ENCODE results near the gene GCDH.

Gene GCDH

GRCh38 chr19:12935071-12935470, 44.1 kb downstream of the GCDH start:
- DNase-seq (ENCODE audit: insufficient read length, low spot score) (no peak), FAIRE-seq (no peak)

GRCh38 chr19:12936582-12936981, 45.6 kb downstream of the GCDH start:
- TF ChIP-seq POLR2A (IDR thresholded peaks at IDR 0.05; ENCODE audit: low read depth, low read length) = no peak
- no peak for DNase-seq (ENCODE audit: insufficient read length, low spot score)
- no peak for FAIRE-seq

More at GRCh38 chr19:12935071-12935470, 44.1 kb downstream of the GCDH start:
- no peak for TF ChIP-seq POLR2A (IDR thresholded peaks at IDR 0.05; ENCODE audit: low read depth, low read length)

GRCh38 chr19:12937093-12937926, 46.4 kb downstream of the GCDH start:
- DNase-seq (ENCODE audit: insufficient read length, low spot score) (no peak), FAIRE-seq (no peak)

GRCh38 chr19:12937927-12938778, 47.2 kb downstream of the GCDH start, which contains the start of gene CALR:
CALR (plus strand) TSS chr19:12938609; CDS start chr19:12938680, 71 bp downstream.
- FAIRE-seq (peak; percentile 57), DNase-seq (ENCODE audit: insufficient read length, low spot score) (peak; percentile 96)
- peak; percentile 94 for TF ChIP-seq POLR2A (IDR thresholded peaks at IDR 0.05; ENCODE audit: low read depth, low read length)

More at GRCh38 chr19:12937093-12937926, 46.4 kb downstream of the GCDH start:
- TF ChIP-seq POLR2A (IDR thresholded peaks at IDR 0.05; ENCODE audit: low read depth, low read length) = no peak

GRCh38 chr19:12938779-12939601, 48.0 kb downstream of the GCDH start:
- TF ChIP-seq POLR2A (IDR thresholded peaks at IDR 0.05; ENCODE audit: low read depth, low read length) = no peak
- no peak for DNase-seq (ENCODE audit: insufficient read length, low spot score)
- FAIRE-seq = no peak

- DNase-seq (ENCODE audit: insufficient read length, low spot score) (no peak), FAIRE-seq (no peak)
- TF ChIP-seq POLR2A (IDR thresholded peaks at IDR 0.05; ENCODE audit: low read depth, low read length) = no peak
Measured at GRCh38 chr19:12939975-12940423, 49.0 kb downstream of the GCDH start.

GRCh38 chr19:12940897-12941296, 49.9 kb downstream of the GCDH start:
- no peak for TF ChIP-seq POLR2A (IDR thresholded peaks at IDR 0.05; ENCODE audit: low read depth, low read length)
- FAIRE-seq = no peak
- DNase-seq (ENCODE audit: insufficient read length, low spot score) = no peak

- FAIRE-seq = no peak
- TF ChIP-seq POLR2A (IDR thresholded peaks at IDR 0.05; ENCODE audit: low read depth, low read length) = no peak
- no peak for DNase-seq (ENCODE audit: insufficient read length, low spot score)
Measured at GRCh38 chr19:12943437-12944044, 52.6 kb downstream of the GCDH start.

- FAIRE-seq (no peak), DNase-seq (ENCODE audit: insufficient read length, low spot score) (no peak)
- no peak for TF ChIP-seq POLR2A (IDR thresholded peaks at IDR 0.05; ENCODE audit: low read depth, low read length)
Measured at GRCh38 chr19:12944104-12944674, 53.2 kb downstream of the GCDH start.

- DNase-seq (ENCODE audit: insufficient read length, low spot score) (peak; percentile 81), FAIRE-seq (peak; percentile 27)
- peak; percentile 88 for TF ChIP-seq POLR2A (IDR thresholded peaks at IDR 0.05; ENCODE audit: low read depth, low read length)
Measured at GRCh38 chr19:12945479-12946091, 54.6 kb downstream of the GCDH start, which contains the start of gene RAD23A. RAD23A (plus strand) TSS chr19:12945862; CDS start chr19:12945949, 87 bp downstream.

GRCh38 chr19:12946092-12946721, 55.2 kb downstream of the GCDH start:
- no peak for FAIRE-seq
- DNase-seq (ENCODE audit: insufficient read length, low spot score) = no peak
- TF ChIP-seq POLR2A (IDR thresholded peaks at IDR 0.05; ENCODE audit: low read depth, low read length) = peak; percentile 41; the same call in 1 of the 2 replicates
